Peyer's patch (tissue), 4 donors: ENCODE results near the gene RASAL2. TPM values are rescaled to one million over a fixed set of nuclear protein-coding genes. Genes with fewer than 3 reads are reported as not detected.

Experiments
- DNase-seq, 3 donors: peaks; one replicate each; pipeline ENCODE4 v3.0.0-alpha.2; 2017 to 2019
- H3K27ac ChIP-seq, 4 donors: fragments of 200-600 bp; sonication (generic); one replicate each; pipeline ENCODE4 v1.5.1; 2016 to 2019
- H3K27me3 ChIP-seq, 2 donors: fragments of 200-600 bp; sonication (generic); one replicate each; pipeline ENCODE4 v1.5.1; 2019
- H3K36me3 ChIP-seq, 3 donors: fragments of 200-600 bp; sonication (generic); one replicate each; pipeline ENCODE4 v1.5.1; 2016 to 2019
- H3K4me1 ChIP-seq, 4 donors: fragments of 200-600 bp; sonication (generic); one replicate each; pipeline ENCODE4 v1.5.1; 2016 to 2019
- H3K4me3 ChIP-seq, 4 donors: fragments of 200-600 bp; sonication (generic); 1 replicate in 3 of 4; 2 replicates in 1 of 4; pipeline ENCODE4 v1.5.1; 2016 to 2019; ENCODE audit warnings: mild to moderate bottlenecking in 1 of 4
- H3K9me3 ChIP-seq, 4 donors: fragments of 200-600 bp; sonication (generic); one replicate each; pipeline ENCODE4 v1.5.1; 2016 to 2019; ENCODE audit warnings: mild to moderate bottlenecking in 1 of 4
- POLR2A ChIP-seq, 2 donors: fragments of 450-650 bp; IDR thresholded peaks; one replicate each; pipeline ENCODE4 v1.5.1; 2017; ENCODE audit warnings: antibody characterized with exemption in 2 of 2, mild to moderate bottlenecking in 2 of 2, moderate library complexity in 2 of 2
- total RNA-seq, 4 donors: library from RNA; depleted of rRNA; stranded (reverse); fragments of >200 nt; gene quantifications; one replicate each; pipeline ENCODE4 v1.1.0, GENCODE V29; 2016
- TF ChIP-seq, protein P1 (sequence below), 6 experiments: fragments of 450-650 bp in 4 of 6; fragments of 200-600 bp in 2 of 6; sonication (generic) in 1 of 6; IDR thresholded peaks; one replicate each; pipeline ENCODE4 v1.5.1; 2017 to 2019; ENCODE audit warnings: antibody characterized with exemption in 6 of 6, mild to moderate bottlenecking in 3 of 6, moderate library complexity in 1 of 6

The RASAL2 gene
- total RNA-seq, 4 donors from 2014 or later = 10.2 to 35.5 (median 20.0) TPM

GRCh38 chr1:178464141-178464540 lies 370.2 kb downstream of the RASAL2 start:
- no peak for TF ChIP-seq POLR2A (IDR thresholded peaks at IDR 0.05)
- TF ChIP-seq, protein P1, sequence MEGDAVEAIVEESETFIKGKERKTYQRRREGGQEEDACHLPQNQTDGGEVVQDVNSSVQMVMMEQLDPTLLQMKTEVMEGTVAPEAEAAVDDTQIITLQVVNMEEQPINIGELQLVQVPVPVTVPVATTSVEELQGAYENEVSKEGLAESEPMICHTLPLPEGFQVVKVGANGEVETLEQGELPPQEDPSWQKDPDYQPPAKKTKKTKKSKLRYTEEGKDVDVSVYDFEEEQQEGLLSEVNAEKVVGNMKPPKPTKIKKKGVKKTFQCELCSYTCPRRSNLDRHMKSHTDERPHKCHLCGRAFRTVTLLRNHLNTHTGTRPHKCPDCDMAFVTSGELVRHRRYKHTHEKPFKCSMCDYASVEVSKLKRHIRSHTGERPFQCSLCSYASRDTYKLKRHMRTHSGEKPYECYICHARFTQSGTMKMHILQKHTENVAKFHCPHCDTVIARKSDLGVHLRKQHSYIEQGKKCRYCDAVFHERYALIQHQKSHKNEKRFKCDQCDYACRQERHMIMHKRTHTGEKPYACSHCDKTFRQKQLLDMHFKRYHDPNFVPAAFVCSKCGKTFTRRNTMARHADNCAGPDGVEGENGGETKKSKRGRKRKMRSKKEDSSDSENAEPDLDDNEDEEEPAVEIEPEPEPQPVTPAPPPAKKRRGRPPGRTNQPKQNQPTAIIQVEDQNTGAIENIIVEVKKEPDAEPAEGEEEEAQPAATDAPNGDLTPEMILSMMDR (IDR thresholded peaks at IDR 0.05) = no peak
- Histone ChIP-seq H3K27ac (no peak overlapping the region), H3K4me3 (no peak overlapping the region), H3K9me3 (no peaks in the 10 kb centered on the region), H3K36me3 (peaks cover 0 to 27% (median 0%) of the 10 kb centered on the region in 3 donors), H3K4me1 (no peaks in the 10 kb centered on the region), H3K27me3 (no peaks in the 10 kb centered on the region)
- DNase-seq = no peak

- no peak for DNase-seq
- Histone ChIP-seq H3K27me3 (no peaks in the 10 kb centered on the region), H3K4me3 (no peak overlapping the region), H3K36me3 (peaks cover 0 to 27% (median 0%) of the 10 kb centered on the region in 3 donors), H3K9me3 (no peaks in the 10 kb centered on the region), H3K27ac (no peak overlapping the region), H3K4me1 (no peaks in the 10 kb centered on the region)
- no peak for TF ChIP-seq POLR2A (IDR thresholded peaks at IDR 0.05)
- TF ChIP-seq, protein P1 (IDR thresholded peaks at IDR 0.05) = no peak
Observed at GRCh38 chr1:178464566-178464965, 370.7 kb downstream of the RASAL2 start.

GRCh38 chr1:178465011-178465410 lies 371.1 kb downstream of the RASAL2 start:
- Histone ChIP-seq H3K27me3 (no peaks in the 10 kb centered on the region), H3K4me3 (no peak overlapping the region), H3K9me3 (no peaks in the 10 kb centered on the region), H3K27ac (no peak overlapping the region), H3K36me3 (peaks cover 0 to 27% (median 0%) of the 10 kb centered on the region in 3 donors), H3K4me1 (peaks cover 0 to under 1% (median 0%) of the 10 kb centered on the region in 4 donors)
- no peak for DNase-seq
- no peak for TF ChIP-seq POLR2A (IDR thresholded peaks at IDR 0.05)
- TF ChIP-seq, protein P1 (IDR thresholded peaks at IDR 0.05) = no peak

- Histone ChIP-seq H3K27ac (no peak overlapping the region), H3K4me1 (peaks cover 0 to 5% (median 0%) of the 10 kb centered on the region in 4 donors), H3K36me3 (peaks cover 0 to 27% (median 0%) of the 10 kb centered on the region in 3 donors), H3K4me3 (no peak overlapping the region), H3K9me3 (no peaks in the 10 kb centered on the region), H3K27me3 (no peaks in the 10 kb centered on the region)
- no peak for DNase-seq
- TF ChIP-seq, protein P1 (IDR thresholded peaks at IDR 0.05) = no peak
- TF ChIP-seq POLR2A (IDR thresholded peaks at IDR 0.05) = no peak
Observed at GRCh38 chr1:178467837-178468236, 373.9 kb downstream of the RASAL2 start.

DNA sequence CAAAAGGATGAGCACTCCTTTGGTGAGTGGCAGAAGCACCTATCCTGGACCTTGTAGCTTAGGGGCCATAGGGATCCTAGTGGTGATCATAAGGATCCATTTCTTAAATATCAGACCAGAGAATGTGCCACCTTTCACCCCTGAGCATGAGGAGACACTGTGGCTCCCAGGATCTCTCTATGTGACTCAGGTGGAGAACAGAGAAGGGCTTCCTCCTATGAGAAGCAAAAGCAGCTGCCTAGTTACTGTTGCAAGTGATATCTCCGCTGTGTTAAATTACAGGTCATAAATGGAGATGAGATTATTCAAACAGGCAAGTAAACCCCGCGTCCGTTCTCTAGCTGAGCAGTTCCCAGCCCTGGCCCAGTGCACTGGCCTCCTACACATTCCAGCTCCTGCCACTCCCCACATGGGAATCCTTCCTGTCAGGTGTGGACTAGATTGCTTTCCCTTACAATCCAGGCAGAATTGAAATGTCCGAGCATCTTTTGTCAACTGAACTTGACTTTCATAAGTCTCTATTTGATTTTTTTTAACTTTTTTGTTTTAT lies 376.6 kb downstream of the RASAL2 start:
- peak in 2 of 3 donors; percentile 76 to 83 for DNase-seq
- TF ChIP-seq, protein P1 (IDR thresholded peaks at IDR 0.05) = no peak
- no peak overlapping the region for H3K4me3 ChIP-seq
- H3K36me3 ChIP-seq = peaks cover 0 to 33% (median 0%) of the 10 kb centered on the region in 3 donors
- H3K27ac ChIP-seq = no peak overlapping the region
- no peaks in the 10 kb centered on the region for H3K9me3 ChIP-seq
- H3K4me1 ChIP-seq = peaks cover 0 to 5% (median 0%) of the 10 kb centered on the region in 4 donors
- no peaks in the 10 kb centered on the region for H3K27me3 ChIP-seq
